Measurements from ENCODE around the gene CBR3. TPM values are rescaled to one million over a fixed set of nuclear protein-coding genes. Genes with fewer than 3 reads are reported as not detected.

The CBR3 gene
- total RNA-seq, 1 experiment from 2014 or later: 11.2 TPM

DNA sequence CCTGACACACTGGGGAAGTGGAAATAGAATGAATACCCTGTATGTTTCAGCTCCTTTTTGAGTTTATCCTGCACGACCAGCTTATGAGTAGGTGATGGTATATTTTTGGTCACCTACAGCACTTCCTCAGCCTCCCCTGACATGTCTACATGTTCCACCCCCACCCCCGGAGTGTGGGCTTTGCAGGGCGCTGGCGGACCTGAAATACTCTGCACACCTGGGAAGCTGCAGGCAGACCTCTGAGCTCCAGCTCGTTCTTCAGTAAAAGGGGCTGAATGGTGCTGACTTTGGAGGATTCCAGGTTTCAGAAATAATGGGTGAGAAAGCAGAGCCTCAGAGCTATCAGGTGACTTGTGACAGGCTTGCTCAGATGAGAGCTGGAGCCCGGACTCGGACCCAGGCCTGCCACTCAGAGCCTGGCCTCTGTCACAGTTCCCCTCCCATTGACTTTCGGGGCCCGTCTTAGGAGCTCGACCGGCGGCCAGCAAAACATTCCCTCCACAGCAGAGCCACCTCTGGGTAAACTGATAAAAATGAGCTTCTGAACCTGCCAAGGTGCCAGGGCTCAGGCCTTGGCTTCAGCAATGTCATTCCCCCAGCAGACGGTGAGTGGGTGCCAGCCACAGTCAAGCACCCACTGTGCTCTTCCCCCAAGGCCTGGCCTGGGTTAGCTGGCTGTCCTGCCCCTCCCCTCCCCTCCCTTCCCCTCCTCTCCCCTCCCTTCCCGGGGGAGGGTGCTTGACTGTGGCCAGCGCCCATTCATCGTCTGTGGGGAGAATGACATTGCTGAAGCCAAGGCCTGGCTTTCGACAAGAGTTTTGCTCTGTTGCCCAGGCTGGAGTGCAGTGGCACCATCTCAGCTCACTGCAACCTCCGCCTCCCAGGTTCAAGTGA is 51.9 kb downstream of the CBR3 start:
- H3K4me3 ChIP-seq: no peak overlapping the region
- no peaks in the 10 kb centered on the region for H3K9me3 ChIP-seq
- no peak for DNase-seq
- no peaks in the 10 kb centered on the region for H3K27me3 ChIP-seq
- no peaks in the 10 kb centered on the region for H3K36me3 ChIP-seq

DNA sequence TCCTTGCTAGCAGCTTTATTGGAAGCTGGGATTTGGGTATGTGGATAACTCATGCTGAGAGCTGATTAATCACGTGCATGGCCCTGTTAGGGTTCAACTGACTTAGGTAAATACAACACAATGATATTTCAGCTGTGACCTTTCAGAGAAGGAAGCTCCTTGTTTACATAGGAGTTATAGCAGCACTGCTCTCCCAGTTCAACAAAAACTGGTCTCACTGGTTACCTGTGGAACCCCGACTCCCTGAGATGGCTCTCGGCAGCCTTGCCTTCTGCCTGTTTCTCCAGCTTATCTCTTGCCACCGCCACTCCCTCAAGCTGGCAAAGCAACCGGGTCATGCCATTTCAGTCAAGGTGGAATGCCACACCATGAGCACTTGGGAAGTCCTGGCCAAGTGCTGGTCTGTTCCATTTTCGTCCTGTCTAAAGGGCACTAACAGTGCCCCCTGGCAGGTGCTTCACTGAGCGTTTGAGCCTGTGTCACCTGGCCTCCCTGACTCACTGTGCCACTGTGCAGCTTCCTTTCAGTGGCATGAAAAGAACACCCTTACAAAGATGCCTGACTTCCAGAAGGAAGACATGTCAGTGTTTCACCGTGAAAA is 53.3 kb downstream of the CBR3 start:
- no peaks in the 10 kb centered on the region for H3K27me3 ChIP-seq
- no peak overlapping the region for H3K4me3 ChIP-seq
- no peak for DNase-seq
- H3K36me3 ChIP-seq: no peaks in the 10 kb centered on the region
- H3K9me3 ChIP-seq: no peaks in the 10 kb centered on the region

DNA sequence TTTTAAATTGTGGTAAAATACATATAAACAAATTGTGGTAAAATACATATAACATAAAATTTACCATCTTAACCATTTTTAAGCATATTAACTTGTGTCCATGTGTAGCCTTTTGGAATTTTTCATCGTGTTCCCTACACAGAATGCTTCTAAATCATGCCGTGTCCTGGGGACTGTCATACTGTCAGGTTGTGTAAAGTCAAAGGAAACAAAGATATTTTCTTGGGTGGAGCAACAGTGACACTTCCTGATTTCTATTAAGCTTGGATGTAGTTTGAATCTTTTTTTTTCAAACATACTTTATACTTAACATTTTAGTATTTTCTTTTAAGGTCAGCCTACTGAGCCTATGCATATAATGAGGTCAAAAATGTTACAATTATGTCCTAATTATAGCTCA is 54.1 kb downstream of the CBR3 start:
- no peaks in the 10 kb centered on the region for H3K9me3 ChIP-seq
- H3K27me3 ChIP-seq: no peaks in the 10 kb centered on the region
- no peak for DNase-seq
- no peak overlapping the region for H3K4me3 ChIP-seq
- no peaks in the 10 kb centered on the region for H3K36me3 ChIP-seq

DNA sequence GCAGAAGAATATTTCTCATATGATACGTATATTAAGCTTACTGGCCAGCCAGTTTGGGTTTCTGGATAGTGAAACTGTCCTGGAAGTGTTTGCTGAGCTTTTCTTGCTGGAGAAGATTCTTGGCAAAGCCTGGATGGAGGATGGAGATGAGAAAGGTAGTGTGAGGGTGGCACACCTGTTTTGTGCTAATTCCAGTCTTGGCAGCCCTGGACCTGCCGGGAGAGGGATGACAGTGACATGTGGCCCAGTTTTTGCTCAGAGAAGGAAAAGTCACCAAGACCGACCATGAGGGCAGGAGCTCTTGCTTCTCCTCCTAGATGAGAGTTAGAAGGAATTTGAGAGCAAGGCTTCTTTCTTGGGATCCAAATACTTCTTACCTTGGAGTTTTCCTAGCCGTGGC is 55.9 kb downstream of the CBR3 start:
- Histone ChIP-seq H3K27me3 (no peaks in the 10 kb centered on the region), H3K36me3 (no peaks in the 10 kb centered on the region), H3K4me3 (no peak overlapping the region), H3K9me3 (no peaks in the 10 kb centered on the region; the same call in 1 of the 2 replicates)
- no peak for DNase-seq

DNA sequence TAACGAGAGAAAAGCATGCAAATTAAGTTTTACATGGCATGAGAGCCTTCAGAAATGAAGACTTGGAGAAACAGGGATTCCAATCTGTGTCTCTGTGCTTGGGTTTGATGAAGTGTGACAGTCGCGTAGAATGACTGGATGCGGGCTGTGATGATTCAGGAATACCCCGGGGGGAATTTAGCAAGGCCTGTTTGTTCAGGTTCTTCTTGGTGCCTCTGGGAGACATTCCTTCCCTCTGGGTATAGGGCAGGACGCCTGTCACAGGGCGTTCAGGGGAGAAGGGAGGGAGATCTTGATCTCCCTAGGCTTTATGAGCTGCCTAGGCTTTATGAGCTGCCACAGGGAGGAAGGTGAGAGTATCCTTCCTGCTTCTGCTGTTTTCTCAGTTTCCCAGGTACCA is 58.3 kb downstream of the CBR3 start:
- H3K27me3 ChIP-seq: no peaks in the 10 kb centered on the region
- H3K36me3 ChIP-seq: no peaks in the 10 kb centered on the region
- H3K4me3 ChIP-seq: no peak overlapping the region
- H3K9me3 ChIP-seq: no peaks in the 10 kb centered on the region; the same call in 1 of the 2 replicates
- no peak for DNase-seq

DNA sequence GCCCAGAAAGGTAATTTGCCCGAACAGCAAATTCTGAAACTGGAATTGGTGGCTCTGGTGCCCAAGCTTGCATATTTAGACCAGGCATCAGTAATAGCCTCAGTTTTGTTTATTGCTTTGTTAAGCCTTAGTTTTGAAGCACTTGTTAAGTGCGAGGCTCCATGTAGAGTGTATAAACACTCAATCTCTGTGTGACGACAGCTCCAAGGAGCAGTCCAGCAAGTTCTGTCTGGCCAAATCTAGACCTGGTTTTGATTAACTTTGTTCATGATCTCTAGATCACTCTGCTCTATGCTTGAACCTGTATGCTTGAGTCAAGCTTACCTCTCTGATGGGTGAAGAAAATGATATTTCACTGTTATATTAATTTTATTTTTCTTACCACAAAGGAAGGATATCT is 59.1 kb downstream of the CBR3 start:
- H3K36me3 ChIP-seq: no peaks in the 10 kb centered on the region
- no peak overlapping the region for H3K4me3 ChIP-seq
- no peaks in the 10 kb centered on the region; the same call in 1 of the 2 replicates for H3K9me3 ChIP-seq
- no peaks in the 10 kb centered on the region for H3K27me3 ChIP-seq
- no peak for DNase-seq

DNA sequence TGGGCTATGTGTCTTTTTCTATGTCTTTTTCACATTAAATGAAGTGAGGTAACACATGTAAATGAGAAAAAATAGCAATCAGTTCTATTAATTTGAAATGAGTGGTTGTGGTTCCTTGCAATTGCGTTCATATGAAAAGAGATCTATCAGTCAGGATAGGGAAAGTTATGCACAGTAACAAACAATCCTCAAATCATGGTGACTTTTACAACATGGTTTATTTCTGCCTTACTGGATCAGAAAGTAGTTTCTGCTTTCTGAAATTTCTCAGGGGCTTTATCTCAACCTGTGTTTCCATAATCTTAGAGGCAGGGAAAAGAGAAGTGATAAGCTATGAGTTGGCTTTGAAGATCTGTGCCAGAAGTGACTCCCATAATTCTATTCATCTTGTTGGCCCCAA is 60.7 kb downstream of the CBR3 start:
- no peak for DNase-seq
- Histone ChIP-seq H3K36me3 (no peaks in the 10 kb centered on the region), H3K27me3 (no peaks in the 10 kb centered on the region), H3K9me3 (no peaks in the 10 kb centered on the region; the same call in 1 of the 2 replicates), H3K4me3 (no peak overlapping the region)

Other genes starting within 250 kb of the CBR3 start
- gene SETD4, start 74.6 kb upstream of the CBR3 start, total RNA-seq (2014; rRNA removed; shearing (Covaris generic); ENCODE audit: low replicate concordance): 7.6 and 12.1 TPM in 2 replicates
- 139 and 172 TPM in 2 replicates for gene CBR1, start 65.1 kb upstream of the CBR3 start, total RNA-seq (2014; rRNA removed; shearing (Covaris generic); ENCODE audit: low replicate concordance)
- 1.6 and 4.7 TPM in 2 replicates for gene DOP1B, start 21.7 kb downstream of the CBR3 start, total RNA-seq (2014; rRNA removed; shearing (Covaris generic); ENCODE audit: low replicate concordance)
- 21.7 and 23.6 TPM in 2 replicates for gene MORC3, start 185.1 kb downstream of the CBR3 start, total RNA-seq (2014; rRNA removed; shearing (Covaris generic); ENCODE audit: low replicate concordance)